ENCODE data around the gene NYNRIN. TPM values are rescaled to one million over a fixed set of nuclear protein-coding genes. Genes with fewer than 3 reads are reported as not detected.

NYNRIN gene
- total and polyA plus RNA-seq, 2 of the 4 experiments (the other 2 are of a cell fraction): 2.2 to 5.4 TPM

DNA sequence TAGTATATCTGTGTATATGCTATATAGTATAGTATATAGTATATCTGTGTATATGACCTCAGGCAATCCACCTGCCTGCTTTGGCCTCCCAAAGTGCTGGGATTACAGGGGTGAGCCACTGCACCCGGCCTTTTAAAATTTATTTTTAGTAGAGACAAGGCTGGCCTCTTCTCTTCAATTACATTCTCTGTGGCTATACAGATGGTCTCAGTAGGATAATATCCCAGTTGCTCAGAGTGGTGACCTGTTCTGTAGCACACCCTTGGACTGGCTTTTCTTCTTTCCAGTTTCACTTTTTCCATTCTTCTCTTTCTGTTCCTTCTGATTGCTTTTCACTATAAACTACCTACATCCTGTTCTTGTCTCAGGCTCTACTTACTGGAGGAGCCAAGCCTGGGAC, 34.0 kb upstream of the NYNRIN start:
- H3K27ac ChIP-seq (ENCODE audit: insufficient read depth, low read length): no peak overlapping the region
- BruUV-seq (replicated peaks): no TSS peak
- CTCF ChIA-PET: interaction anchor here (0.6 to 2.3 kb wide), 10 partner anchors 19 to 256 kb away, joined by 3 to 30 read pairs (median 4); partner anchors contain the start of gene SDR39U1
- peaks cover 3% of the 10 kb centered on the region; the same call in 1 of the 2 replicates for H3K36me3 ChIP-seq (ENCODE audit: control insufficient read depth, insufficient read depth, low read length)
- H2BK120ac ChIP-seq (ENCODE audit: low read depth, low read length): peak overlapping the region; percentile 31; the same call in 1 of the 2 replicates
- H2BK5ac ChIP-seq (ENCODE audit: low read depth, low read length, poor library complexity, severe bottlenecking): peak overlapping the region; percentile 95
- no peak overlapping the region for H3K4me2 ChIP-seq (ENCODE audit: low read depth, low read length)
- no peak overlapping the region for H2AK5ac ChIP-seq (ENCODE audit: low read depth, low read length)
- no peak overlapping the region for H2AK9ac ChIP-seq (replicated peaks; ENCODE audit: low read depth, low read length, poor library complexity)
- H3K9me1 ChIP-seq (ENCODE audit: insufficient read depth, low read length): peaks cover 8% of the 10 kb centered on the region; the same call in 1 of the 2 replicates
- peak overlapping the region; percentile 17; the same call in 1 of the 2 replicates for H4K5ac ChIP-seq (ENCODE audit: low read depth, low read length)
- no peaks in the 10 kb centered on the region for H3K9me3 ChIP-seq (ENCODE audit: control insufficient read depth, insufficient read depth, low read length)
- peak overlapping the region; percentile 10; the same call in 1 of the 2 replicates for H3K18ac ChIP-seq (ENCODE audit: low read depth, low read length)
- peaks cover 11% of the 10 kb centered on the region for H3K4me1 ChIP-seq (ENCODE audit: control insufficient read depth, insufficient read depth, low read length)
- H3K79me1 ChIP-seq (ENCODE audit: low read depth in 1 of 2, low read length in 2 of 2): peaks cover 3 to 17% of the 10 kb centered on the region in 2 experiments; a peak in 3 of 4 replicates
- H4K8ac ChIP-seq (ENCODE audit: low read depth in 2 of 2, low read length in 2 of 2): peak overlapping the region; percentile 7 to 38; a peak in 3 of 4 replicates
- H3K4me3 ChIP-seq (ENCODE audit: insufficient read depth, low read depth, low read length): no peak overlapping the region
- ATAC-seq (ENCODE audit: low read depth) (no peak), DNase-seq (no peak)
- H3K23ac ChIP-seq (ENCODE audit: low read depth, low read length): no peak overlapping the region
- intact Hi-C loops (cut with micrococcal nuclease): loop anchor here (1.0 kb wide), 5 partner anchors 11 to 71 kb away; no protein-coding TSS in a partner anchor
- WGBS, 2 experiments (ENCODE audit: extremely low coverage in 2 of 2, insufficient read length in 1 of 2): no CpG with 5 or more reads among the region's 1 CpG
- H3K9ac ChIP-seq (ENCODE audit: low read depth, low read length): no peak overlapping the region; the same call in 1 of the 2 replicates
- in situ Hi-C loops (cut with MboI; ENCODE audit: low sequenced_read_pairs): loop anchor here (10.0 kb wide), 1 partner anchor 70 kb away; no protein-coding TSS in a partner anchor
- no peak overlapping the region; the same call in 2 of the 3 replicates for H2BK15ac ChIP-seq (ENCODE audit: low read depth, low read length)
- peak overlapping the region; percentile 31; the same call in 1 of the 2 replicates for H3K4ac ChIP-seq (ENCODE audit: low read depth, low read length)
- TF ChIP-seq FOS (IDR thresholded peaks at IDR 0.05; ENCODE audit: low read depth, low read length) (no peak), MXI1 (IDR thresholded peaks at IDR 0.05; ENCODE audit: borderline replicate concordance, low read depth, low read length) (no peak), SMC3 (IDR thresholded peaks at IDR 0.05; ENCODE audit: low read depth, low read length) (no peak), CEBPB (IDR thresholded peaks at IDR 0.05; ENCODE audit: low read depth, low read length) (no peak), POLR2A (IDR thresholded peaks at IDR 0.05; ENCODE audit: low read depth, low read length) (no peak), MAFK (IDR thresholded peaks at IDR 0.05; ENCODE audit: low read depth, low read length) (no peak), MAZ (IDR thresholded peaks at IDR 0.05; ENCODE audit: borderline replicate concordance, low read depth, low read length) (no peak), BHLHE40 (IDR thresholded peaks at IDR 0.05; ENCODE audit: low read depth, low read length) (no peak), RCOR1 (IDR thresholded peaks at IDR 0.05; ENCODE audit: insufficient replicate concordance, low read length) (no peak), NFE2L2 (IDR thresholded peaks at IDR 0.05; ENCODE audit: low read depth, low read length) (no peak)
- TF ChIP-seq, protein P1, sequence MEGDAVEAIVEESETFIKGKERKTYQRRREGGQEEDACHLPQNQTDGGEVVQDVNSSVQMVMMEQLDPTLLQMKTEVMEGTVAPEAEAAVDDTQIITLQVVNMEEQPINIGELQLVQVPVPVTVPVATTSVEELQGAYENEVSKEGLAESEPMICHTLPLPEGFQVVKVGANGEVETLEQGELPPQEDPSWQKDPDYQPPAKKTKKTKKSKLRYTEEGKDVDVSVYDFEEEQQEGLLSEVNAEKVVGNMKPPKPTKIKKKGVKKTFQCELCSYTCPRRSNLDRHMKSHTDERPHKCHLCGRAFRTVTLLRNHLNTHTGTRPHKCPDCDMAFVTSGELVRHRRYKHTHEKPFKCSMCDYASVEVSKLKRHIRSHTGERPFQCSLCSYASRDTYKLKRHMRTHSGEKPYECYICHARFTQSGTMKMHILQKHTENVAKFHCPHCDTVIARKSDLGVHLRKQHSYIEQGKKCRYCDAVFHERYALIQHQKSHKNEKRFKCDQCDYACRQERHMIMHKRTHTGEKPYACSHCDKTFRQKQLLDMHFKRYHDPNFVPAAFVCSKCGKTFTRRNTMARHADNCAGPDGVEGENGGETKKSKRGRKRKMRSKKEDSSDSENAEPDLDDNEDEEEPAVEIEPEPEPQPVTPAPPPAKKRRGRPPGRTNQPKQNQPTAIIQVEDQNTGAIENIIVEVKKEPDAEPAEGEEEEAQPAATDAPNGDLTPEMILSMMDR (conservative IDR thresholded peaks at IDR 0.05; ENCODE audit: low read depth, low read length): no peak
- TF ChIP-seq, protein P2, sequence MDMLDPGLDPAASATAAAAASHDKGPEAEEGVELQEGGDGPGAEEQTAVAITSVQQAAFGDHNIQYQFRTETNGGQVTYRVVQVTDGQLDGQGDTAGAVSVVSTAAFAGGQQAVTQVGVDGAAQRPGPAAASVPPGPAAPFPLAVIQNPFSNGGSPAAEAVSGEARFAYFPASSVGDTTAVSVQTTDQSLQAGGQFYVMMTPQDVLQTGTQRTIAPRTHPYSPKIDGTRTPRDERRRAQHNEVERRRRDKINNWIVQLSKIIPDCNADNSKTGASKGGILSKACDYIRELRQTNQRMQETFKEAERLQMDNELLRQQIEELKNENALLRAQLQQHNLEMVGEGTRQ (IDR thresholded peaks at IDR 0.05; ENCODE audit: low read depth, low read length): no peak
- TF ChIP-seq, protein P3, sequence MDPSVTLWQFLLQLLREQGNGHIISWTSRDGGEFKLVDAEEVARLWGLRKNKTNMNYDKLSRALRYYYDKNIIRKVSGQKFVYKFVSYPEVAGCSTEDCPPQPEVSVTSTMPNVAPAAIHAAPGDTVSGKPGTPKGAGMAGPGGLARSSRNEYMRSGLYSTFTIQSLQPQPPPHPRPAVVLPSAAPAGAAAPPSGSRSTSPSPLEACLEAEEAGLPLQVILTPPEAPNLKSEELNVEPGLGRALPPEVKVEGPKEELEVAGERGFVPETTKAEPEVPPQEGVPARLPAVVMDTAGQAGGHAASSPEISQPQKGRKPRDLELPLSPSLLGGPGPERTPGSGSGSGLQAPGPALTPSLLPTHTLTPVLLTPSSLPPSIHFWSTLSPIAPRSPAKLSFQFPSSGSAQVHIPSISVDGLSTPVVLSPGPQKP (IDR thresholded peaks at IDR 0.05; ENCODE audit: borderline replicate concordance, low read depth, low read length): no peak
- POLR2A ChIA-PET (ENCODE audit: unreplicated experiment): interaction anchor here (0.9 kb wide), 1 partner anchor 71 kb away, joined by 4 read pairs; no protein-coding TSS in a partner anchor
- dilution Hi-C loops (cut with HindIII; ENCODE audit: low sequenced_read_pairs, unreplicated experiment): no loop called here
- H3K14ac ChIP-seq (replicated peaks; ENCODE audit: low read depth, low read length): peak overlapping the region; percentile 16
- no peak overlapping the region for H3K56ac ChIP-seq (ENCODE audit: extremely low read depth, insufficient read depth, low read length)
- peaks cover 4% of the 10 kb centered on the region for H4K20me1 ChIP-seq (ENCODE audit: insufficient read depth, low read length)
- H2AFZ ChIP-seq (replicated peaks; ENCODE audit: low read length, poor library complexity): no peak overlapping the region
- no peaks in the 10 kb centered on the region for H3K27me3 ChIP-seq (ENCODE audit: control insufficient read depth, insufficient read depth, low read length)
- H2BK20ac ChIP-seq (ENCODE audit: low read depth, low read length): no peak overlapping the region
- no peak overlapping the region for H4K91ac ChIP-seq (ENCODE audit: insufficient read depth, low read depth, low read length)

Data from IMR-90 (cell line).